OCI-LY1 (cell line): ENCODE measurements around the gene OTUD6A.
"Not testable (repeated sequence)": the region's sequence is repeated elsewhere in the genome, so short reads cannot be mapped to it uniquely, and the experiment has no call there.

ENCODE experiments used
- H2AFZ ChIP-seq: fragments of 200-600 bp; sonication (generic), shearing (Covaris generic); 2 replicates; pipeline ENCODE4 v1.6.0; 2014; ENCODE audit warnings: antibody characterized with exemption, mild to moderate bottlenecking, low read length
- H3F3A ChIP-seq: fragments of 200-600 bp; sonication (generic), shearing (Covaris generic); 2 replicates; pipeline ENCODE4 v1.6.0; 2014; ENCODE audit warnings: mild to moderate bottlenecking, antibody characterized with exemption, low read length, moderate library complexity; ENCODE audit not compliant: insufficient read depth
- H3K27ac ChIP-seq: fragments of 200-600 bp; sonication (generic); 2 replicates; pipeline ENCODE4 v1.5.1; 2014; ENCODE audit warnings: low read length, mixed run types, mild to moderate bottlenecking, low read depth; ENCODE audit not compliant: poor library complexity, severe bottlenecking
- H3K27me3 ChIP-seq: fragments of 200-600 bp; sonication (generic); 2 replicates; pipeline ENCODE4 v1.6.0; 2014; ENCODE audit warnings: antibody characterized with exemption, mild to moderate bottlenecking, low read length, moderate library complexity; ENCODE audit not compliant: insufficient read depth
- H3K36me3 ChIP-seq: fragments of 200-600 bp; sonication (generic); 2 replicates; pipeline ENCODE4 v1.6.1; 2014; ENCODE audit warnings: mild to moderate bottlenecking, antibody characterized with exemption, low read length, moderate library complexity, mixed read lengths; ENCODE audit not compliant: insufficient read depth
- H3K4me1 ChIP-seq: fragments of 200-600 bp; sonication (generic); 2 replicates; pipeline ENCODE4 v1.5.1; 2014; ENCODE audit warnings: mild to moderate bottlenecking, low read length, moderate library complexity; ENCODE audit not compliant: insufficient read depth, severe bottlenecking
- H3K4me2 ChIP-seq: fragments of 200-600 bp; sonication (generic), shearing (Covaris generic); 2 replicates; pipeline ENCODE4 v1.6.1; 2014; ENCODE audit warnings: low read length
- H3K4me3 ChIP-seq: fragments of 200-600 bp; sonication (generic); 2 replicates; pipeline ENCODE4 v1.5.1; 2014; ENCODE audit warnings: low read length, low read depth, mild to moderate bottlenecking, mixed read lengths; ENCODE audit not compliant: poor library complexity, severe bottlenecking
- H3K79me2 ChIP-seq: fragments of 200-600 bp; shearing (Covaris generic); 2 replicates; pipeline ENCODE4 v1.6.1; 2016; ENCODE audit warnings: mixed run types, low read length, mixed read lengths; ENCODE audit not compliant: insufficient read depth
- H3K9ac ChIP-seq: fragments of 200-600 bp; sonication (generic), shearing (Covaris generic); 2 replicates; pipeline ENCODE4 v1.6.1; 2014; ENCODE audit warnings: mild to moderate bottlenecking, low read length, mixed read lengths
- H3K9me2 ChIP-seq: fragments of 200-600 bp; sonication (generic), shearing (Covaris generic); 2 replicates; pipeline ENCODE4 v1.6.1; 2014; ENCODE audit warnings: low read depth, mild to moderate bottlenecking, low read length, mixed read lengths
- H3K9me3 ChIP-seq: fragments of 200-600 bp; shearing (Covaris generic); 2 replicates; pipeline ENCODE4 v1.6.1; 2014; ENCODE audit warnings: low read length, mixed read lengths
- H4K20me1 ChIP-seq: fragments of 200-600 bp; sonication (generic), shearing (Covaris generic); 2 replicates; pipeline ENCODE4 v1.6.0; 2016; ENCODE audit warnings: mild to moderate bottlenecking, low read length; ENCODE audit not compliant: insufficient read depth
- EZH2 ChIP-seq: fragments of 200-600 bp; sonication (generic), shearing (Covaris generic); IDR thresholded peaks from 2 replicates; pipeline ENCODE4 v1.8.0; 2017; ENCODE audit warnings: borderline replicate concordance, mixed run types, mild to moderate bottlenecking, antibody characterized with exemption, low read length, moderate library complexity, mixed read lengths
- TF ChIP-seq, protein P1 (sequence below): fragments of 200-600 bp; sonication (generic), shearing (Covaris generic); IDR thresholded peaks from 2 replicates; pipeline ENCODE4 v1.5.1; 2017; ENCODE audit warnings: mild to moderate bottlenecking, antibody characterized with exemption, low read length, moderate library complexity, mixed read lengths

Gene OTUD6A

GRCh38 chrX:70092247-70092646 is 30.0 kb downstream of the OTUD6A start:
- H3K9me3 ChIP-seq: no peaks in the 10 kb centered on the region
- no peaks in the 10 kb centered on the region for H3K4me1 ChIP-seq
- no peaks in the 10 kb centered on the region for H3F3A ChIP-seq
- H2AFZ ChIP-seq: no peak overlapping the region
- no peak overlapping the region for H3K27ac ChIP-seq
- no peaks in the 10 kb centered on the region for H4K20me1 ChIP-seq
- no peak overlapping the region for H3K4me2 ChIP-seq
- H3K4me3 ChIP-seq: no peak overlapping the region
- H3K79me2 ChIP-seq: no peaks in the 10 kb centered on the region
- H3K36me3 ChIP-seq: no peaks in the 10 kb centered on the region
- H3K9ac ChIP-seq: no peak overlapping the region
- no peaks in the 10 kb centered on the region for H3K9me2 ChIP-seq
- no peak for TF ChIP-seq EZH2
- TF ChIP-seq, protein P1, sequence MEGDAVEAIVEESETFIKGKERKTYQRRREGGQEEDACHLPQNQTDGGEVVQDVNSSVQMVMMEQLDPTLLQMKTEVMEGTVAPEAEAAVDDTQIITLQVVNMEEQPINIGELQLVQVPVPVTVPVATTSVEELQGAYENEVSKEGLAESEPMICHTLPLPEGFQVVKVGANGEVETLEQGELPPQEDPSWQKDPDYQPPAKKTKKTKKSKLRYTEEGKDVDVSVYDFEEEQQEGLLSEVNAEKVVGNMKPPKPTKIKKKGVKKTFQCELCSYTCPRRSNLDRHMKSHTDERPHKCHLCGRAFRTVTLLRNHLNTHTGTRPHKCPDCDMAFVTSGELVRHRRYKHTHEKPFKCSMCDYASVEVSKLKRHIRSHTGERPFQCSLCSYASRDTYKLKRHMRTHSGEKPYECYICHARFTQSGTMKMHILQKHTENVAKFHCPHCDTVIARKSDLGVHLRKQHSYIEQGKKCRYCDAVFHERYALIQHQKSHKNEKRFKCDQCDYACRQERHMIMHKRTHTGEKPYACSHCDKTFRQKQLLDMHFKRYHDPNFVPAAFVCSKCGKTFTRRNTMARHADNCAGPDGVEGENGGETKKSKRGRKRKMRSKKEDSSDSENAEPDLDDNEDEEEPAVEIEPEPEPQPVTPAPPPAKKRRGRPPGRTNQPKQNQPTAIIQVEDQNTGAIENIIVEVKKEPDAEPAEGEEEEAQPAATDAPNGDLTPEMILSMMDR: no peak
- no peaks in the 10 kb centered on the region for H3K27me3 ChIP-seq

DNA sequence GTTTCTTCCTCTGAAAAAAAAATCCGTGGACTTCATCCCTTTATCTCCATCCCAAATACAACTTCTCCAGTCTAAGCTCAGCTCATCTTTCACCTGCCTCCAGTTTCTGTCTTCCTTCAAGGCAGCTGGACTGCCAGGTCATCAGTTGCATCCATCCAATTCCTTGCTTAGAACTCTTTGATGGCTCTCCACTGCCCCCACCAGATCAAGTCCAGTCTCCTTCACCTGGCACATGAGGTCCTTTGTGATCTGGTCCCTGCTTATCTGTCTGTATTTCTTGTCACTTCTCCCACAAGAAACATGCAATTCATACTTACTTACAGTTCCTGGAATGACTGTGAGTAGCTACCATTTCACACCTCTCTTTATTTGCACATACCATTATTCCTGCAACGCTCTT is 33.8 kb downstream of the OTUD6A start:
- Histone ChIP-seq H3K79me2 (no peaks in the 10 kb centered on the region), H4K20me1 (no peaks in the 10 kb centered on the region), H2AFZ (no peak overlapping the region), H3F3A (no peaks in the 10 kb centered on the region), H3K9me3 (no peaks in the 10 kb centered on the region), H3K27me3 (no peaks in the 10 kb centered on the region), H3K9ac (no peak overlapping the region), H3K9me2 (no peaks in the 10 kb centered on the region), H3K27ac (no peak overlapping the region), H3K36me3 (no peaks in the 10 kb centered on the region), H3K4me3 (no peak overlapping the region), H3K4me1 (no peaks in the 10 kb centered on the region), H3K4me2 (no peak overlapping the region)
- TF ChIP-seq EZH2: no peak
- TF ChIP-seq, protein P1: 0 out of 2 replicates have a peak, but pooled peaks have one; percentile 5

DNA sequence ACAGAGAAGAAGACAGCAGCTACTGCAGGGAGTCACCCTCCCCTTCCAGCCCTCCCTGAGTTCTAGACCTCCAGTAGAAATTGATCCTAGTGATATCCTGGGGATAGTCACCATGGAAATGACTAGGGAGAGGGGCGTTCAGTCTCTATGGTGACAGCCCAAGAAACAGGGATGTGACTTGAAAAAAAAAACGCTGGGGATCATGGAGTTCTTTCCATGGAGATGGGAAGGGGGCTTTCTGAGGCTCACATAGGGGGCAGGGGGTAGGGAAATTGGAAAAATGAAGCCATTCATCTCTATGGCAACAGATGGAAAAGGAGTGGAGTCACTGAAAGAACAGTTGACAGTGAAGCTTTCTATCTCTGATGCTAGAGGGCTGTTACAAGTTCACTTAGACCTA is 43.0 kb downstream of the OTUD6A start:
- H3K9me3 ChIP-seq: no peaks in the 10 kb centered on the region
- H3K9ac ChIP-seq: no peak overlapping the region
- H3K79me2 ChIP-seq: no peaks in the 10 kb centered on the region
- H3K4me1 ChIP-seq: no peaks in the 10 kb centered on the region
- TF ChIP-seq, protein P1: no peak
- TF ChIP-seq EZH2: no peak
- H3K4me3 ChIP-seq: no peak overlapping the region
- H3K9me2 ChIP-seq: no peaks in the 10 kb centered on the region
- H3K27ac ChIP-seq: no peak overlapping the region
- H3K27me3 ChIP-seq: no peaks in the 10 kb centered on the region
- H2AFZ ChIP-seq: no peak overlapping the region
- no peak overlapping the region for H3K4me2 ChIP-seq
- no peaks in the 10 kb centered on the region for H4K20me1 ChIP-seq
- H3F3A ChIP-seq: no peaks in the 10 kb centered on the region
- no peaks in the 10 kb centered on the region for H3K36me3 ChIP-seq

DNA sequence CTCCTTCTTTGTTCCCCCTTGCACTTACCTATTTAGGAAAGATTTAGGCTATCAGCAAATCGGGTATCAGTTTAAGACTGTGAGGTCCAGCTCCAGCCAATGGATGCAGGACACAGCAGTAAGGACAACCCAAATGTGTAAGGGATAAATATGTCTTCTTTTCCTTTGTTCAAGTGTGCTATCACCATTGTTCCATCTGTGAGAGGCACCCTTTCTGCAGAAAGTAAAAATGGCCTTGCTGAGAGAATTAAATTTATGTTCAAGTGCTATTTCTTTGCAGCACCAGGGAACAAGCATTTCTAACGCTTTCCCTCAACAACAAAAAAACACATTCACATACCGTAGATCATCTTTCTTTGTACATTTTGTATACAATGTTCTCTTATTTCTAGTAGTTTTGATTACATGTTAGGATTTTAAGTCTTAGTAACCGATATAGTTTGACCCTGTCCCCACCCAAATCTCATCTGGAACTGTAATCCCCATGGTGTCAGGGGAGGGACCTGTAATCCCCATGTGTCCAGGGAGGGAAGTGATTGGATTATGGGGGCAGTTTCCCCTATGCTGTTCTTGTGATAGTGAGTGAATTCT is 49.3 kb downstream of the OTUD6A start:
- H3K9ac ChIP-seq, H3K27ac ChIP-seq, H3K27me3 ChIP-seq, H3K36me3 ChIP-seq, H3K4me1 ChIP-seq, H3K4me2 ChIP-seq, H3K9me3 ChIP-seq, H3K79me2 ChIP-seq, H3K4me3 ChIP-seq, H2AFZ ChIP-seq, H3K9me2 ChIP-seq, H3F3A ChIP-seq, H4K20me1 ChIP-seq: not testable (repeated sequence)
